GM18517 (cell line): ENCODE data around the gene NRF1.
"Not testable (repeated sequence)": the region's sequence is repeated elsewhere in the genome, so short reads cannot be mapped to it uniquely, and the experiment has no call there.

Experiments
- ATAC-seq: cut with Tn5 transposase; IDR thresholded peaks from one replicate; pipeline ENCODE4 v1.9.1; 2021; ENCODE audit warnings: mild to moderate bottlenecking, moderate library complexity; ENCODE audit not compliant: unreplicated experiment

Gene NRF1

DNA sequence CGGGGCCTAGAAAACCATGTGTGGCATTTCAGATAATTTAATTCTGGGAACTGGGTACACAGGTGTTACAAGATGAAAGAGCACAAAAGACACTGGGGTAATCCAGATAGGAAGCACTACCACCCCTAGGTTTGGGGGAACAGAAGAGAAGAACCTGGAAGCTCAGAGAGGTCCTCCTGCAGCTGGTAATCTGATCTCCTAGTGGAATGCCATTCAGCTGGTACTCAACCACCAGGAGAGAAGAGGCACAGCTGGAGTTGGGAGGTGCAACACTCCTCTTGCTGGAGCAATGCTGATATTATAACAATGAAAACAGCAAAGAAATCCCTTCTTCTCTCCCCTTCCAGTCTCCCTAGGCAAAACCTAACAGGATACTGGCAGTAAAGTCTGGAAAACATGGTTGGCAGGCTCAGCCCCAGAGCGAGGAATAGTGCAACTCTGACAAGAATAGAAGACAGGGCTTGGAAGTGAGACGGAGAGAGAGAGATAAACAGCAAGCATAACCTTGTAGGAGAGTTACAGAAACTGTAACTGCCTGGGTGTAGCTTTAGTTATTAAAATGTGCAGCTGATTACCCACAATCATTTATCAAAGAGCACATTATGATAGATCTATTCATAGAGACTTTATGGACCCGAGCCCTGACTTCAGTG lies 35.0 kb downstream of the NRF1 start:
- ATAC-seq, result no peak

GRCh38 chr7:129649128-129649690 lies 37.7 kb downstream of the NRF1 start:
- ATAC-seq, result no peak

DNA sequence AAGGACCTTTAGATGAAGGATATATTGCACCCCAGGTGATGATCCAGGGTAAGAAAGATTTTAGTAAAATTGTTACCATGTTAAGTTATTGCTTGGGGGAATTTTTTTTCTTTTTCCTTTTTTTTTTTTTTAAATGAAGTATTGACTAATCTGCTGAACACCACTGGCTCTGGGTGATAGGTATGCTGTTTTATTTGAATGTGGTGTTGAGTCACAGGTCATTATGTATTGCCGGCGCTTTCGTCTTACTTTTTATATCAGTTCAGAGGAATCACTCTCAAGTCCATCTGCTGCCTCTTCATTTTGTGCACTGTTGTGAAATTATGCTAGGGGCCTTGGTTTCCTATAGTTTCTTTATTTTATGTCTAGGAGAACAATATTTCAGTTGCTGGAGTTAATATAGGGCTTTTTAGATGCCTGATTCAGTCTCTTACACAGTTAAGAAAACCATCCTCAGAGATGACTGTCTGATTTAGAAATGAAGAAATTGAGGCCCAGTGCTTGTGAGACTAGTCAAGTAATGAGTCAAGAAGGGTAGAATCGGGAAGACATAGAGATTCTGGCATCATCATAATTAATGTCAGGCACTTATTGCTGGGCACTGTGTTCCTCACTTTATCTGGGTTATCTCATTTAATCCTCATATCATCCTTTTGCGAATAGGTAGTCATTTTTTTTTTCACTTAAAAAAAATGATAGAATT lies 38.7 kb downstream of the NRF1 start:
- ATAC-seq, result no peak

- no peak for ATAC-seq
These were observed 41.4 kb downstream of the NRF1 start for GRCh38 chr7:129652914-129653313.

GRCh38 chr7:129655811-129656210 lies 44.3 kb downstream of the NRF1 start:
- no peak for ATAC-seq

GRCh38 chr7:129657363-129657762 lies 45.8 kb downstream of the NRF1 start:
- ATAC-seq, result no peak

GRCh38 chr7:129659907-129660306 lies 48.4 kb downstream of the NRF1 start:
- ATAC-seq, result not testable (repeated sequence)

GRCh38 chr7:129661645-129662182 lies 50.2 kb downstream of the NRF1 start:
- ATAC-seq, result no peak

DNA sequence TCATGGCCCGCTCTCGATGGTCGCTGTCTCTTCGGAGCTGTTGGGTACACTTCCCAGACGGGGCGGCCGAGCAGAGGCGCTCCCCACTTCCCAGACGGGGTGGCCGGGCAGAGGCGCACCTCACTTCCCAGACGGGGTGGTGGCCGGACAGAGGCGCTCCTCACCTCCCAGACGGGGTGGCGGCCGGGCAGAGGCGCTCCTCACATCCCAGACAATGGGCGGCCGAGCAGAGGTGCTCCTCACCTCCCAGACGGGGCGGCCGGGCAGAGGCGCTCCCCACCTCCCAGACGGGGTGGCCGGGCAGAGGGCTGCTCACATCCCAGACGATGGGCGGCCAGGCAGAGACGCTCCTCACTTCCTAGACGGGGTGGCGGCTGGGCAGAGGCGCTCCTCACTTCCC lies 51.7 kb downstream of the NRF1 start:
- not testable (repeated sequence) for ATAC-seq

DNA sequence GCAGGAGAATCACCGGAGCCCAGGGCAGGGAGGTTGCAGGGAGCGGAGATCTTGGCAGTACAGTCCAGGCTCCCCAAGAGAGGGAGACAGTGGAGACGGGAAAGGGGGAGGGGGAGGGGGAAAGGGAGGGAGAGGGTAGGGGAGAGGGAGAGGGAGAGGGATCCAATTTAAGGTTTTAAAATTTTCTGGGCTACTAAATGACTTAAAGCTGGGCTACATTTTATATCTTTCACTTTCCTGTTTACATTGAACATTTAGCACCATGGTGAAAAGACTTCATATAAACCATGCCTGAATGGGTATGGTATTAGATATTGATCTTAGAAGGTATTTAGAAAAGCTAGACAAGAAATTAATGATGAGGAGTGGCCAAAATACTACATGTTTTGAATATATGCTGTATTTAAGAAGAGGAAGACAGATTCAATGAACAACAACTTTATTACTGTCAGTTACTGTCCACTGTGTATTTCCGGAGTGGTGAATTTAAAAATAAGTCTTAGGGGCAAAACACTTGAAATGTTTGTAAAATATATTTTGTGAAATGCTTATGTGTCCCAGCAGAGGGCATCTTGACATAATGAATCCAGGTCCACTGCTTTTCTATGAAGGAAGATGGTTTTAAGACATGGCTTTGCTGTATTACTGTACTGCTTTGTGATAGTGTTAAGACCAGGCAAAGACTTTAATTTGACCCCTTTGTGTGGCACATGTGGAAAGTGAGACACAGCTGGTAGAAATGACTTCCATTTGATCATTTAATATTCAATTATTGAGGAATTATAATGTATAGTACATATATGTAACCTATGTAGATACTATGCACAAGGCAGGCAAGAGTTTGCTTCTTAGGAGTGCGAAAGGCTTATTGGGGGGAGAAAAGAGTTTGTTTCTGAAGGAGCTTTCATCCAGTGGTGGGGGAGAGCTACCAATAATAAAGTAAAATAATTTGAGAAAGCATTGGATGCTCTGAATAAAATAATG lies 52.8 kb downstream of the NRF1 start:
- no peak for ATAC-seq

- ATAC-seq, result no peak
These were observed 53.5 kb downstream of the NRF1 start for GRCh38 chr7:129665013-129665401.

GRCh38 chr7:129667116-129667515 lies 55.6 kb downstream of the NRF1 start:
- ATAC-seq, result no peak

- no peak for ATAC-seq
These were observed 56.0 kb downstream of the NRF1 start for GRCh38 chr7:129667551-129667950.

GRCh38 chr7:129669901-129670300 lies 58.4 kb downstream of the NRF1 start:
- no peak for ATAC-seq

GRCh38 chr7:129670656-129671055 lies 59.1 kb downstream of the NRF1 start:
- ATAC-seq, result no peak

GRCh38 chr7:129671266-129671665 lies 59.7 kb downstream of the NRF1 start:
- no peak for ATAC-seq

DNA sequence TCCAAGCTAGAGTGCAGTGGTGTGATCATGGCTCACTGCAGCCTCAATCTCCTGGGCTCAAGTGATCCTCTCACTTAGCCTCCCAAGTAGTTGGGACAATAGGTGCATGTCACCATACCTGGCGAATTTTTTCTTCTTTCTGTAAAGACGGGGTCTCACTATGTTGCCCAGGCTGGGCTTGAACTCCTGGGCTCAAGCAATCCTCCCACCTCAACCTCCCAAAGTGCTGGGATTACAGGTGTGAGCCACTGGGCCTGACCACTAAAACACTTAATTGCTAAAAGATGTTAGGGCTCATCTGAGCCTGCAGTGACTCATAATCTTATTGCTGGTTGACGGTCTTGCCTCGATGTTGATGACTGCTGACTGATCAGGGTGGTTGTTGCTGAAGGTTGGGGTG lies 63.0 kb downstream of the NRF1 start:
- ATAC-seq, result not testable (repeated sequence)

GRCh38 chr7:129675521-129675920 lies 64.0 kb downstream of the NRF1 start:
- no peak for ATAC-seq

- no peak for ATAC-seq
These were observed 64.7 kb downstream of the NRF1 start for GRCh38 chr7:129676017-129676897.

DNA sequence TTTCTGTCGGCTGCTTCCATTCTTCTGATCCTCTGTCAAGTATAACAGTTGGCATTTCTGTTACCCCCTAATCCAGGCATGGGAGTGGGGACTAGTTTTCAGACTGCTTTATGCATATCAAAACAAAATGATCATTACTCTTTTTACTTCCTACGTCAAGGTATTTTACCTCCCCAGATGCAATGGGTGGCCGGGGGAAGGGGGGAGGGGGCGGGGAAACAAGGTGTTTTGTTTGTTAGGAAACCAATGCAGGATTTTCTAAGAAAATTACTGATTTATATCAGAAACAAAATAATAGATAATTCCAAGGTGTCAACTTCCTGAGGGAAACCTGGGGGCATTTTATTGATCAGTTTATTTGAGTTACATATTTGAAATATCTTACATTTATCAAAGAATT lies 66.3 kb downstream of the NRF1 start:
- no peak for ATAC-seq
